Activated CD4-positive, alpha-beta T cell treated with anti-CD3 and anti-CD28 coated beads, Interleukin-2, amount 50 U/mL, for 48 hours (primary cell): ENCODE results near the gene ADPRHL1.

Source experiments
- DNase-seq, 2 experiments: peaks; one replicate each; pipeline ENCODE4 v3.0.0-alpha.2; 2020

The ADPRHL1 gene

DNA sequence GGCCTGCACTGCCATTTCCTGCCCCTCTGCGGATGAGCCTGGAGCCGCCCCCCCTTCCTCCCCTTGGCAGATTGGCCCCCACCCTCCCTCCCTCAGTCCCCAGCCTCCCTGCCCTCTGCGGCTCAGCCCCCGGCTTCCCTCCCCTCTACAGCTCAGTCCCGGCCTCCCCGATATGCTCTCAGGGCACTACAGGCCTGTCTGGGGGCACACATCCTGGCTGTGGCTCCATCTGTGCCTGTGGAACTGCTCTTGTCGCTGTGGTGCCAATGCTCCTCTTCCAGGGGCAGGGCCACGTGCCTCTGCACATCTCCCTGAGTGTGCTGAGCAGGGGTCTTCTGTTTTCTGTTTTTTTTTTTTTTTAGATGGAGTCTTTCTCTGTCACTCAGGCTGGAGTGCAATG, 39.0 kb downstream of the ADPRHL1 start:
- no peak for DNase-seq

DNA sequence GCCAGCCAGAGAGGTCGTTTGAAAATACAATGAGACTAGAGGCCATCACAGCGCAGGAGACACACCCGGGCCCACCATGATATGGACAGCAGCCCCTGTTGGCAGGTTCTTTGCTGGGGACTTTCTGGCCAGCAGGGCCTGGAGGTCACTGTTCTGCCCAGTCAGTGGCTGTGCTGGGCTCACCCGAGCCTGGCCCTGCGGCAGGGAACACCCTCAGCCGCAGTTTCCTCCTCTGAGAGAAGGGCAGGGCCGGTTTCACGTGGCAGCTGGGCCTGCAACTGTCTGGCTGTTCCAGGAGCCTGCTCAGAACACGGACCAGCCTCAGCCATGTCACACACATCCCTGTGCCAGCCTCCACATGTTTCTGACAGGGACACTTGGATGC, 39.4 kb downstream of the ADPRHL1 start:
- DNase-seq, result no peak

DNA sequence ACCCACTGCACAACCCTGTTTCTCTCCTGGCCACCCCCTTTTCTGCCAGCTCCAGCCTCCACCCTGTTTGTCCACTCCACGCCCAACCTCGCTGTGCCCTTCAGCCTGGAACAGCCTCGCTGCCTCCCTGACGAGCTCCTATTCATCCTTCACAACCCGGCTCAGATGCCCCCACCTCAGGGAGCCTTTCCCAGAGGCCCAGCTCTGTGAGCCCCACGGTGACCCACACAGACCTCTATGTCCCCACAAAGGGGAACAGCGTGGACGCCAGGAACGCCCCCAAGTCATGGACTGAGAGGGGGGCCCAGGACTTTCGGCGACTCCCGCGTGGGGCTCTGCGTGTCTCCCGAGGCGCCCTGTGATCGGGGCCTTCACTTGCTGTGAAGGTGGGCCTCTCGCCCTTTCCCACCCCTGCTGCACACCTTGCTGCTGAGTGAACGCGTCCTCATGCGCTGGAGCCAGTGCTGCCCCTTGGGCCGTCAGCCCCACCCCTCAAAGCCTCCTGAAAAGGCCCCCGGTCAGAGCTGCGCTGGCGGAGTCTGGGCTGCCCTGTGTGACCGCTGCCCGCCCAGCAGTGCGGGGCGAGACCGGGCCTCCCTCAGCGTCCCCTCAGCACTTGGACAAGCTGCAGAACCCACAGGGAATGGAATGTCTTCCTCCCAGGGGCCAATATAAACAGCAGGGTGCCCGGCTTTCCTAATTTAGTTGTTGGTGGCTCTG, 40.0 kb downstream of the ADPRHL1 start:
- DNase-seq, result no peak

DNA sequence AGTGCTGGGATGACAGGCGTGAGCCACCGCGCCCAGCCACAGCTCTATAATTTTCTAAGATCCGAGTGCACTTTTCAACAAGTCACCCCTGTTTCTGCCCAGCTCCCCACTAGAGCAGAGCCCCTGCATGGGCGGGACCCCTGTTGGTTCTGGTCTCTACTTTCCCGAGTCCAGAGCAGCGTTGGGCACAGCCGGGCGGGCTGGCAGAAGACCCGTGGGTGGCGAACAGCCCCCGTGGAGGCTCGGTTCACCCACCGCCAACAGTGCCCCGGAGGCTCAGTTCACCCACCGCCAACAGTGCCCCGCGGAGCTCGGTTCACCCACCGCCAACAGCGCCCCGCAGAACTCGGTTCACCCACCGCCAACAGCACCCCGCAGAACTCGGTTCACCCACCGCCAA, 40.8 kb downstream of the ADPRHL1 start:
- DNase-seq, result no peak

DNA sequence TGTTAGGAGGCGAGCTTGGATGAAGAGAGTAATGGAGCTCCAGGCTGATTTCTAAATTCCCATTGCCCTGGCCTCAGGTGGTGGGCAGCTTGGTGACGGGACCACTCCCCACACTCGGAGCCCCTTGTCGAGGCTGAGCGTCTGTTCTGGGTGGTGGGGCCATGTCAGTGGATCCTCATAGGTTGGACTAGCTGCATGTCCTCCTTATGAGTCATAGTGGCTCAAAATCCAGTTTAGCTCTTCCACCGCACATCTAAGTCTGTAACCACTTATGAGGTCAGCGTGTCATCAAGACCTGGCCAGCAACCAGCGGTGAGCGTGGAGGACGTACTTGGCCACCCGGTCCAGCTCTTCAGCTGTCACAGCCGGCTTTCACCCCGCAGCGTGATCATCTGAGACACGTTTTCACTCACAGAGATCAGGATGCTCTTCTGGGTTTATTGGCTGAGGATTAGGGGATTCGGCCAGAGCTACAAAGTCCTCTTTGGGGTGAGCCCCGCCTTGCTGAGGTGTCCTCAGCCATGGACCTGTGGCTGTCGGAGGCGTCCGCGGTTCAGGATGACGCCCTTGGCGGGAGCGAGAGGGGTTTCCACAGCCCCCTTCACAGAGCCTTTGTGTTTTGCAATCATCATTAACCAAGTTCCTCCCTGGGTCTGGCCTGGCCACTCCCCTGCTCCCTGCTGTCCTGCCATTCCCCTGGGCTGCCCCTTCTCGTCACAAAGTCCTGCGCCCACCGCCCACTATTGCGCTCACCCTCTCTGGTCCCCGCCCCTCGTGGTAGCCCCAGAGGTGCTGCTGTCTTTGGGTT, 41.9 kb downstream of the ADPRHL1 start:
- DNase-seq, result no peak

DNA sequence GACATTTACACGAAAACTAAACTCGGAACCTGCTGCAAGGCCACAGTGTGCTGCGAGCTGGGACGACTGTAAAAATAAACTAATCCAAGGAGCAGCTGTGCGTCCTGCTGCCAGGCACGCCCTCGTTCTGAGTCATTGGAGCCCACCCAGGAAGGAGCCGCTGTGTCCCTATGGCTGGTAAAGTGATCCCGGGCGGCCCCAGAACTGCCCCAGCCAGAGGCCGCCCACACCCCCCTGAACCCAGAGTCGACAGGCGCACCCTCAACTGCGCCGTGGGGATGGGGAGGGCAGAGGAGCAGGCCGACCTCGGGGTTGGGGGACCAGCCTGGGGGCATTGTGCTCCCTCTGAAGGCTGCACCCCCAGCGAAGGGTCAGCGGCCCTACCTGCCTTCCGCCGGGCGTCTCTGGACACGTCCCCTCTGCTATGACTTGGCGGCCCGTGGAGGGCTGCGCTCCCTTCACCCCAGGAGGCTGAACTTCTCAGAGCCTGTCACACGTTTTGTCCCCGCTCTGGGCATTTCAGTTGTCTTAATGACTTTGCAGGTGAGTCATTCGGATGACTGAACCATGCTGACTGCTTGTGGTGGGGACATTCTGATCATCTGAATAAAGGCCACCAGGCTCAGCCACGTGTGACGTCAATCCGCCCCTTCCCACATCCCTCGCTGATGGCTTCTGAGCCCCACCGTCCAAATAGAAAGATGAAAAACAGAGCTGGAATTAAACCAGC, 42.7 kb downstream of the ADPRHL1 start:
- DNase-seq, result no peak

DNA sequence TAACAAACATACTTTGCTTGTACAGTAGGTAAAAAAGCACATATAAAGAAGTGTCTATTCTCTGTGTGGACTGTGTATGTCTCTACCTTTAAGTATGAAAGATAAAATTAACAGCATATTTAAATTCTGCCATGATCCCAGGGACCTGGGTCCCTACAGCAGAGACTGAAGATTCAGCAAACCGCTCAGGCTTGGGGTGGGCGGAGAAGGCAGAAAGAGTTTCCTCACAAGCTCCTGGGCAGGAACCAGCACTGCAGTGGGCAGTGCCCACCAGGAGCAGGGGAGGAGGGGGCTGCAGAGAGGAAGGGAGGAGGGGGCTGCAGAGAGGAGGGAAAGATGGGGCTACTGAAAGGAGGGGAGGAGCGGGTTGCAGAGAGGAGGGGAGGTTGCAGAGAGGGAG, 44.7 kb downstream of the ADPRHL1 start:
- no peak for DNase-seq

DNA sequence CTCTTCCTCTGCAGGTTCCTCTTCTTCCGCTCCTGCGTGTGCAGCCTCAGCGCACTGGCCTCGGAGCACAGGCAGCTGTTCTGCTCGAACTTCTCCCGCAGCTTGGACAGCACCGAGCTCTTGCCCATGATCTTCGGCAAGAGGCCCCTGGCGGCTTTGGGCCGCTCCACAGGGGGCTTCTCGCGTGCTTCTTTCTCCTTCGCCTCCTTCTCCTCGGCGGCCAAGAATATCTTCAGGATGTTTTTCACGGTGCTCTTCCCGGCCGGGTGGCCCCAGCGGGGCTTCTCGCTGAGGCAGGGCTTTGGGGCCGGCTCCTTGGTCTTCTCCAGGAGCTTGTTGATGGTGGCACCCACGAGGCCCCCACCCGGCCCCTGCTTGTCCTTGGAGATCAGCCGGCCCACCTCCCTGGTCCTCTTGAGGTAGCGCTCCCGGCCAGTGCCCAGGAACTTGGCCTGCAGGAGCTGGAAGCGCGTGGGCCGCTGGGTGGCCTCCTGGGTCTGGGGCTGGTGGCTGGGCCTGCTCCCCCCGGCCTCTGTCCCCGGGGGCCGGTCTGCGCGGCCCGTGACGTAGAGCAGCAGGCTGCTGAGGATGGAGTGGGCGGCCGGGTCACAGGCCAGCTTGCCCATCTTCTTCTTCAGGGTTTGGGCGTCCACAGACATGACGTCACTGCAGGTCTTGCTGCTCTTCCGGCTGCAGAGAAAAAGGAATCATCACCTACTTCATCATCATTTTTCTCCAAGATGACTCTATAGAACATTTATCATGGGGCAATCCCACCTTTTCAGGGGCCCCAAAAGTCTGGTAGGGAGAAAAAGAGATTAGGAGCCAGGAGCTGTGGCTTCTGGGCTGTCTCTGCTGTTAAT, 45.5 kb downstream of the ADPRHL1 start:
- no peak for DNase-seq

DNA sequence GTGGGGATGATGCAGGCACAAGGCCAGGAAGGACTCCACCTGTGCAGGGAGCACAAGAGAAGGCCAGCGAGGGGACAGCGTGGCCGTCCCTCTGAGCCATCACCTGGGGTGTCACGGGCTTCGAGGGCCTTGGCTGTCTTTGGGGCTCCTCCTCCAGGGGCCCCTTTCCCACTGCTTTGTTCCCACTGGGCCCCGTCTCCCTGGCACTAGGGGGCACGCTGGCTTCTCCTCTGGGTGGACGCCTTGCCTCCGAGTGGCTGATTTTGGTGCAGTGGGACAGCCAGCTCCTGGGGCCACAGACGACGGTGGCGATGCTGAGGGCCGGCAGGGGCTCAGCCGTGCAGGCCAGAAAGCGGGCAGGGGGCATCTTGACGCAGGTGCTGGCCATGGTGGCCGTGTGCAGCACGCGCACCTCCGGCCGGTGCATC, 46.2 kb downstream of the ADPRHL1 start:
- DNase-seq, result no peak

DNA sequence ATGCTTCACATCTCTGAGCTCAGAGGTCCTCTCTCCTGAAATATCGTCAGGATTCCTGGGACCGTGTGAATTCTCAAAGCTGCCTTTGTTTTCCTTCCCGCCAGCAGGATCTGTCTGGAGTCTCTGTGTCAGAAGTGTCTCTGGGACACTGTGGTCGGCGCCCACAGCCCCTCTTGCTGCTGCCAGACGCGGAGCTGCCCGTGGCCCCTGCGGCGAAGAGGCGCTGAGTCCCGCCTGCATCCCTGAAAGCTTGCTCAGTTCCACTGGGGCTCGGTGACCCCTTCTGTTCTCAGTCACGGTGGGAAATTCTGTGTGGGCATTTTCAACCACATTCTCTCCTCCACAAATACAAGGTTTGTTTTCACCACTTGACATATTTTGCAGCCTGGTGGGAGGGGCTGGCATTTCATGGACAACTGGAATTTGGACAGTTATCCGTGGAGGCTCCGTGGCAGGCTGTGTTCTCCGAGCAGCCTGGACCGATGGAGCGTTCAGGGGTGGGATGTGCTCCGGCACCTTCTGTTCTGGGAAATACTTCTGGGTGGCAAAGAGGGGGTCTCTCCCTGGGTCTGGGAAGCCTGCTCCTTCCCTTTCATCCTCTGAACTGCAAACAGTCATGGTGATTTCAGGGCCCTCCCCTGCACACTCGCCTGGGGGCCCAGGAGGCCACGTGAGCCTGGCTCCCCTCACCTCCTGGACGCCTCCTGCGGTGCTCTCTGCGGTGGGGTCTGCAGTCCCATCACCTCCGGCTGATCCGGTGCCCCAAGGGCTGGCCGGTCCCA, 46.8 kb downstream of the ADPRHL1 start:
- no peak for DNase-seq

DNA sequence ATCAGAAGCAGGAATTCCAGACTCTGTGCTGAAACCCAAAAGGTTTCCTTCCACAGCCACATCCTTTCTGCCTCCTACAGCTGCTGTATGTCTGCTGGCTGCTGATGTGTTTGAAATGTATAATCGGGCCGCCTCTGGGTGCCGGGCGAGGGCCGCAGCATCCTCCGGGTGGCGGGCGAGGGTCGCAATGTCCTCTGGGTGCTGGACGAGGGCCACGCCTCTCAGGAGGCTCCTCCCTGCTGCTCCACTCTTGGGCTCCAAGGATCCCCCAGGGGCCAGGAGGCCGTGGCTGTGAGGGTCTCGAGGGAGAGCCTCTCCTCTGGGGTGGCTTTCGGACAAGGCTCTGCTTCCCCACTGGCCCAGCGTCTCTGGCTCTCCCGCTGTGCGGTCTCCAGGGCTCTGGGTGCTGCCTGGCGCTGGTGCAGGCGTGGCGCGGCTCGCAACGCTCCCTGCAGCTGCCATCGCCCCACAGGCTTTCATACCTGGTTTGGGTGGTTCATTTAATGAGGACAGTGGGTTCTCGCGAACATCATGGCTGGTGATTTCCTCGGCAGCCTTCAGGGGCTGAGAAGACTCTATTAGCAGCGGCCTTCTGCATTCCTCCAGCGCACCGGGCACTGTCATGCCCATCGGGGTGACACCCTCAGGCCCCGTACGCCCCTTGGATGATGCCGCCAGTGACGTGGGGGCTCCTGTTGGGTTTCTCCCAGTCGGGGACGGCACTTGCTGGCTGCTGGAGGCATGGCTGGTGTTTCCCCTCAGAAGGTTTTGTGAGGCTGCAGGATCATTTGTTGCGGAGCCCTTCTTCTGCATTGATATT, 47.6 kb downstream of the ADPRHL1 start:
- no peak for DNase-seq

DNA sequence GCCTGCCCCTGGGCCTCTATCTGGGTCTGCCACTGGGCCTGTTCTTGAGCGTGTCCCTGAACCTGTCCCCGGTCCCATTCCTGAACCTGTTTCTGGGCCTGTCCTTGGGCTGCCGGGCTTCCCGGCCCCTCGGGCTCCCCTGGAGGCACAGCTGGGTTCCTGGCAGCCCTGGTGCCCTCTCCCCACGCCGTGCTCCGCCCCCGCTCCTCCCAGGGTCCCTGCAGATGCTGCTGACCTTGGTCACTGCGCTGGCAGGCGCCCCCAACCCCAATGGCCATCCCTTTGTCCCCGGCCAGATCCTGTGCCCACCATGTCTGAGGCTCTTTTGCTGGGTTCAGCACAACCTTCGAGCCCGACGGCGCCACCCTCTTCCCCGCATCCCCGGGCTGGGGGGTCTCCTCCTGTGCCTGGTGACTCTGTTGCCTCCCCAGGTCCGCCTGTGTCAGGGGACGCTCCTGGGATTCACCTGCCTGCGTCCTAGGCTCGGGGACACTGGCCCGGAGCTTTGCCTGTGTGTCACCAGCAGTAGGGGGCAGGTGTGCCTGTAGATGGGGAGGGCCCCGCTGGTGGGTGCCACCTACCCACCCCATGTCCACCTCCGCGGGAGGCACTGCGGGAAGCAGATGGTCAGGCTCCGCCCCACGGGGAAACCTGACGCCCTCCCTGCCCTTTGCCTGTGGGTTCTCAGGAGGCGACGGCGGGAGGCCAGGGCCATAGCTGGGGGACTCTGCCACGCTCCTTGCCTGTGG, 48.4 kb downstream of the ADPRHL1 start:
- DNase-seq, result no peak

DNA sequence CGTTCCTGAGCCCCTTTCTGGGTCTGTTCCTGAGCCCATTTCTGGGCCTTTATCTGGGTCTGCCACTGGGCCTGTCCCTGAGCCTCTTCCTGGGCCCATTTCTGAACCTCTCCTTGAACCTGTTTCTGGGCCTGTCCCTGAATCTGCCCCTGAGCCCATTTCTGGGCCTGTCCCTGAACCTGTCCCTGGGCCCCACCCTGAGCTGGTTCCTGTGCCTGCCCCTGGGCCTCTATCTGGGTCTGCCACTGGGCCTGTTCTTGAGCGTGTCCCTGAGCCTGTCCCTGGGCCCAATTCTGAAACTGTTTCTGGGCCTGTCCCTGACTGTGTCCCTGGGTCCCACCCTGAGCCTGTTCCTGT, 48.9 kb downstream of the ADPRHL1 start:
- DNase-seq, result no peak

DNA sequence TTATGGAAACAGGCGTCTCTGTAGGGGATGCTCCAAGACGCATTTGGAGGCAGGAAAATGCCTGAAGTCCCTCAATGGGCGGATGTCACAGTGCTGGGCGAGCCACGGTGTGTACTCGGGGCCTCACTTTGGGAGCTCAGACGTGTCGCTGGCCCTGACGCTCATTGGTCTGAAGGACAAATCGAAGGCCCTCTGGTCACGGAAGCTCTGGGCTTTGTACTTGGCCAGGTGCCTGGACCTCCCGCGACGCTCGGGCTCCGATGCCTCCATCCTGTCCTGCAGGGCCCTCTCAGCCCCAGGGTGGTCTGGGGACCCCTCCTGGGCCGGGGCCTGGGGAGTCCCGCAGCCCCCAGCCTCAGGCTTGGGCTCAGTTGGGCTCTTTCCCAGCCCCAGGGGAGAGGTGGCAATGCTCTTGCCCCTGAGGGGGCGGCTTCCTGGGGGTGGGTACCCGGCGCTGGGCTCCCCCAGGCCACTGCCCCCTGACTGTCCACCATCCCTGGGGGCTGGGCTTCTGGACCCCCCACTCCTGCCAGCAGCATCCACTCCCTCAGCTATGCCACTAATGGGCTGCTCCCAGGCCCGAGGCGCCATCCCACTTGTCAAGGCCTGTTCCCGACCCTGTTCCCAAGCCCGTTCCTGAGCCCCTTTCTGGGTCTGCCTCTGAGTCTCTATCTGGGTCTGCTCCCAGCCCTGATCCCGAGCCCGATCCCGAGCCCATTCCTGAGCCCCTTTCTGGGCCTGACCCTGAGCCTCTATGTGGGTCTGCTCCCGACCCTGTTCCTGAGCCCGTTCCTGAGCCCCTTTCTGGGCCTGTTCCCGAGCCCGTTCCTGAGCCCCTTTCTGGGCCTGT, 49.8 kb downstream of the ADPRHL1 start:
- DNase-seq, result no peak

DNA sequence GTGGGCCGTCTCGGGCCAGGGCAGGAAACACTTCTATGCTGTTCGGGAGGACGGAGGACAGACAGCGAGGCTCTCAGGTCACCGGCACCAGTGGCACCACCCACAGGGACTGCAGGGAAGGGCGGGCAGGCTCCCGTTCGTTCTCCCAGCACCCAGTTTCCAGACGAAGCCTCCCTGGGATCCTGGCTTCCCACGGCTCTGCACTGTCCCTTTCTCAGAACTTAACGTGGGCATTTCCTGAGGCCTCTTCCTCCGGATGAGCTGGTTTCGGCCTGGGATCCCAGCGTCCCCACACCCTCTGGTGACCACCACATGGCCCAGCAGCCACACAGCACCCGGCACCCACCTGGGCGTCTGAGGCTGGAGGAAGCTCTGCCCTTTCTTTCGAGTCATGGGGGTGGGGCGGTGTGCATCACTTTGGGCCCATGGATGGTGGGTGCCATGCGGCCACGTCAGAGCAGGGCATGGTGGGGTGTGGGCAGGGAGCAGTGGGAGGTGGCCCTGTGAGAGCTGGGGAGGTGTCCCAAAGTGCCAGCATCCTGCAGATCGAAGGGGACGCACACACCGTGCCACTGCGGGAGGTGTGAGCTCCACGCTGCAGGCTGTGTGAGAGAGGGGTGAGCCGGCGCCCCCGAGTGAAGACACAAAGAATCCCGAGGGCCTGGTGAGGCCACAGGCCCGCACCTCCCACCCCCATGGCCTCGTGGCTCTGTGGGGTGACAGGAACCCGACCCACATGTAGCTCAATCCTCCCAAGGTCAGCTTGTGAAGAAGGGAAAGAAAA, 50.6 kb downstream of the ADPRHL1 start:
- DNase-seq, result no peak

DNA sequence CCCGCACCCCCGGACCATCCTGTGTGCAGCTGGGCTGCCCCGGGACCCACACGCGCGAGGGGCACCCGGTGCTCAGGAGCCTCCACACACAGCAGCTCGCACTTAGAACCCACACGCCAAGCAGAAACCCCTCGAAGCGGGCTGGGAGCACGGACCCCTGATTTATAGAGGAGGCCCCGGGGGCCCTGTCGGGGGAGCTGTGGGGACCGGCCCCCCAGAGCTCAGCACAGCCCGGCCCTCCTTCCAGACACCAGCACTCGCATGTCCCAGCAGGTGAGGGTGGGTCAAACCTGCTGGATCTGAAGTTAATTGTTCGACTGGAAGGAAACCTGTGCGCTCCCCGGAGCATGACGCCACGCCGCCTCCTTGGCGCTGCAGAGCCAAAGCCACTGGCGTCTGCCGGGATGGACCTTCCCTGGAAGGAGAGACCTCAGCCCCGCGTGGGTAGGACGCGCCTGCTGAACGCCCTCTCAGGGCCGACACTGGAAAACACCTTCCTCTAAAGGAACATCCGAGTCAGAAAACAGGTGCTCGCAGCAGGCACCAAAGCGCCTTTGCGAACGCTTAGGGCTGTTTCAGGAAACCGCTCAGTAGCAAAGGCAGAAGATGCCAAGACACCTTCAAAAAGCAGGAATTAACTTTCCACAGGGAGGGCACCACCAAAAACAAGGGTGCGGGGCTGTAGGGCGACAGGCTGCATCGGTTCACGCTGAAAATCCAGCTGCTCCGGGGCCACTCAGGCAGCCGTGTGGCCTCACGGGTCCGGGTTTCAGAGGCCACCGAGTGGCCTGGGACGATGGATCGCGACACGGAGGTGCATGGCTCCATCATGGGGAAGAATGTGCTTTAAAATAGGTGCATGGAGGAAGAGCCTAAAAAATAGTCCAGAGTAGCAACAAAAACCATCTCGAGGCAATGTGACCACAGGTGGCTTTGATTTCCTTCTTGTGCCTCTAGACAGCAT, 51.6 kb downstream of the ADPRHL1 start:
- DNase-seq, result no peak
